CD4-positive, alpha-beta T cell treated with Interleukin-10 for 1 hour (primary cell): Measurements from ENCODE around the gene DOCK9.

Experiments used
- DNase-seq: peaks from one replicate; pipeline ENCODE4 v3.0.0-alpha.2; 2020

The DOCK9 gene

DNA sequence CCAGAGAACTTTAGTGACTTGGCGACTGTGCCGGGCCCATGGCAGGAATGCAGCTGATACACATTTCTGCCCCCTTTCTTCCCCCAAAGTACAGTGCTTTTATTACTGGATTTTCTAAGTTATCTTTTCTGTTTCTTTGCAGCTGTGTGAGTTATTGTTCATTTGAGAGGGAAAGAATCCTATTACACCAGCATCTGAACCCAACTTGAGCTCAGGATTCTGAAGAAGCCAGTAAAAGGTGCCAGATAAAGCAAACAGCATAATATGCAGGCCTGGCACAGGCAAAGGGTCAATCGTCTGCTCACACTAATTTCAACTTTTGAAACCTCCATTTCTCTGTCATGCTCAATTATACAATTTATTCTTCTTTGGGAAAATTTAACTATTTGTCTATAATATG is 93.9 kb downstream of the DOCK9 start:
- no peak for DNase-seq

DNA sequence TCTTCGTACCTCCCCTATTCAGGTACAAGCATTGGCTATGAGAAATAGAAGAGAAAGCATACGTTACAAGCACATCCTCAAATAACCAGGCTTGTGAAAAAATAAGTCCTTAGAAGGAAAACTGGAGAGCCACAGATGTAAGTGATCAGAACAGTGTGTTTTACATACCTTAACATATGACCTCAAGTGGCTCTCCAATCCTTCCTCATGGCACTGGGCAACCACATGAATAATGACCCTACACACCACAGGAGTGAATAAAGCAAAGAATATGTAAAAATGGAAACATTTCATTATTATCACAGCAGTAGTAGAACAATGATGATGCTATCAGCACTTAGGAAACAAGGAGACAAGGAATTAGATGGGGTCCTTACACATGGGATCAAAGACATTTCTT is 96.5 kb downstream of the DOCK9 start:
- no peak for DNase-seq

DNA sequence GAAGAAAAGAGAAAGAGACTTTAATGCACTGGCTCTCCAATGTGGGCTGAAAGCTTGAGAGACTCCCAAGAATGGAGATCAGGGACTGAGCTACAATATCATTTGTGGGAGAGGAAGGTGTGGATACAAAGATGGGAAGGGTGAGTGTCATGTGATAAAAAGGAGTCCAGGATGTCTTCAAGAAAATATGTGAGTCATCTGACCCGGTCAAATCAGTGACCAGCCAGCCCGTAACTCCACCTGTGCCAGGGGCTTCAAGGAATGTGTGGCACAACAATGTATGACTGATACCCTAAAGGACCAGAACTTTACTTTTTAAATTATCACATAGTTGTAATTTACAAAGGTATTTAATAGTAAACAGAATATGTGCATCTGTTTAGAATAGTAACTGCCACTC is 97.2 kb downstream of the DOCK9 start:
- DNase-seq: no peak

DNA sequence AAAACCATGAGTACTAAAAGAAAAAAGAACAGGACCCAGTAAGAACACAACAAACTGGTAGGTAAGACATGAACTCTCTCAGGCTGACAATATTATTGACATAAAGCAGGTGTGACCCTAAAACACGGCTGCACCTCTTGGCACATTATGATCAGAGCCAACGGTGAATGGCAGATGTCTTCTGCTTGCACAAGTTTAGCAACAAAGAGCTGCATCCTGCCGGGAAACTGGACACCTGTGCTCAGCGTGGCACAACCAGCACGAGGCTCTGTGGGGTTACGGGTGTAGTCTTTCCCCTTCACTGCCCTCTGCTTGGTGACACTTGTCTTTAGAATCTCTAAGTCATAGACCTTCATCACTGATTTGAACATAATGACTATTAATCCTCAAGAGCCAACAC is 97.9 kb downstream of the DOCK9 start:
- DNase-seq: no peak

DNA sequence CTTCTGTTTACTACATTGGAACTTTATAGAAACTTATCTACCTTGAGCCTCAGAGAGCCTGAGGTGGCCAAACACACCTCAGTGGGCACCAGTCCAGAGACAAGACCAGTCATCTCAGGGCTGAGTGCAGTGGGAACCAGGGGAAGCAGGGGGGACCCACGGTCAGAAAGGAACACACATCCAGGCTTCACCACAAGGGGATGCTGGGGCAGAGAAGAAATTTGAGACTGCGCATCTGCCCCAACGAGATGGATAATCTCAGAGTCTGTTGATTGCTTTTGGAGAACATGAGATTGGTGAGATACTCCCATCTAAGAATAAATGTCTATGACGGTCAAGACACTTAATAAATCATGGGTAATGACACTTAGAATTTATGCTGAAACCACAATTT is 98.7 kb downstream of the DOCK9 start:
- DNase-seq: no peak

DNA sequence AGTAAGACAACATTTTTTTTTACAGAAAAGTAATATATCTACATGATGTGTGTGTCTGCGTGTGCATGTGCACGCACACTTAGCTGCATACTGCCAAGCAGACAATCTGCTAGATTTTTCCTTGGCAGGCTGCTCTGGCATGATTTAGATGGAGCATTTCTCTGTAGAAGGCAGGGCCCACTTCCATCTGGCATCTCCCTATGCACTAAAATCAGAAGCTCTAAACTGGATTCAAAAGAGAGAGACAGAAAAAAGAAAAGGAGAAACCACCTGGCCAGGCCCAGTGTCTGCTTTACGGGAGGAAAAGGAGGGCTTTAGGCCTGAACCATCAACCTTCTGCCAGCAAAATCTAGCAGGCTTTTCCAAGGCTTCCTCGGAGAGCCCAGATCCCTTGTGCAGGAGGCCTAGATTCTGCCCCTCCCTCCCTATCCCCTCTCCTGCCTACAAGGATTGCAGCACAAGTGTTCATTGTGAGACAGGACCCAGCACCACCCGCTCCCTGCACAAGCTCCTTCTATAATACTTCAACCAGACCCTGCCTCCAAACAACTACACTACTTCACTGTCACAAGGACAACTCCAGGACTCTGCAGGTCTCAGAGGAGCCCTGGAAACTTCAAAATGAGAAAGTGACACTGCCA is 99.3 kb downstream of the DOCK9 start:
- DNase-seq: no peak

DNA sequence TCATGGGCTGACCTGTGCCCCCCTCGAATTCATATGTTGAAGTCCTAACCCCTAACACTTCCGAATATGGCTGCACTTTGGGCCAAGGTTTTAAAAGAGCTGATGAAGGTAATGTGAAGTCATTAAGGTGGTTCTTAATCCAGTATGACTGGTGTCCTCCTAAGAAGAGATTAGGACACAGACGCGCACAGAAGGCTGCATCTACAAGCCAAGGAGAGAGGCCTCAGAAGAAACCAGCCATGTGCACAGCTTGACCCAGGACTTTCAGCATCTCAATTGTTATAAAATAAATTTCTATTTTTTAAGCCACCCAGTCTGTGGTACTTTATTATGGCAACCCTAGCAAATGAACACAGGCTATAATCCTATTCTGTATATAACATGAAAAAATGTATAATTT is 99.9 kb downstream of the DOCK9 start:
- DNase-seq: no peak

DNA sequence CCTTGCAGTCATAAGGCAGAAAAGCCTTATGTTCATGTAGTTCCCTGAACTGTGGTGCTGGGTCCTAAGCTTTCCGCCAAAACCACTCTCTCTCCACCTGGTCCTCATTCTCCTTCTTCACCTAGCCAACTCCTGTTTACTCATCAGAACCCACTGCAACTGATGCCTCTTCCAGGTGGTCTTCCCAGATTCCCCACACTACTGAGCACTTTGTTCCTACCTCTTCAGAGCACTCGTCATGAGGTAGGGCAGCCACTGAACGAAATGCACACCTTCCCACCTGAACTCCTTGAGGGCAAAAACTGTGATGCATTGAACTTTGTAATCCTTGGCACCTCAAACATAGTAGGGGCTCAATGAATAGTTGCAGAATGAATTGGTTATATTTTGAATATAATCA is 100.4 kb downstream of the DOCK9 start:
- DNase-seq: no peak

DNA sequence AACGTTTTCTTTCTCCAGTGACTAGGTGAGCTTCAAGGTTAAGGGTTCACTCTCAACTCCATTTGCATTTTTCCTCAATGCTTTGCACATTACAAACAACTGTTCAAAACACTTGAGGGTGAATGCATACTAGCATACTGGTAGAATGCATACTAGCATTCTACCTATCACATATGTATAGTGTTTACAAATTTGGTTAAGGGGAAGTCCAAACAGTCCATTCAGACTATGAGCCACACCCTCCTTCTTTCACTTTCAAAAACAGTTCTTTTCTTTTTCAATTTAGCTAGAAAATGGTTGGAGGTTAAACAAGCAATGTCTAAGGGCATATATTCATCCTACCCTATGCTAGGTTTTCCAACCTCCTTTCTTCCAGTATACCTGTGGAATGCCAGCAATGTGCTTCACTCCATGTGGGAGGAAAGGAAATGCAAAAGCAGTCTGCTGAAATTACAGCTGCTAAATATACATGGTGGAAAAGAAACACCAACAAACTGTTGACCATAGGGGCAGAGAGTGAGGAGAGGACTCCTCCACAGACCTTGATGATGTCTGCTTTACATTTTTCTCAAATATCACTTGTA is 102.6 kb downstream of the DOCK9 start:
- no peak for DNase-seq

DNA sequence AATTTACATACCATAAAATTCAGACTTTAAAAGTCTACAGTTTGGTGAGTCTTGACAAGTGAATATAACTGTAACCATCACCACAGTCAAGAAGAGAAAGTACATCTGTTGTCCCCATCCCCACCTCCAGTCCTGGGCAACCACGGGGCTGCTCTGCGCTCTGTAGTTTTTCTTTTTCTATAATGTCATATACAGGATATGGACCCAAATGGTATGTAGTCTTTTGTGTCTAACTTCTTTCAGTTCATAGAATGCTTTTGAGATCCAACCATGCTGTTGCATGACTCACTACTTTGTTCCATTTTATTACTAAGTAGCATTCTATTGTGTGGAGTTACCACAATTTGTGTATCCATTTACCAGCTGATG is 103.9 kb downstream of the DOCK9 start:
- DNase-seq: no peak

DNA sequence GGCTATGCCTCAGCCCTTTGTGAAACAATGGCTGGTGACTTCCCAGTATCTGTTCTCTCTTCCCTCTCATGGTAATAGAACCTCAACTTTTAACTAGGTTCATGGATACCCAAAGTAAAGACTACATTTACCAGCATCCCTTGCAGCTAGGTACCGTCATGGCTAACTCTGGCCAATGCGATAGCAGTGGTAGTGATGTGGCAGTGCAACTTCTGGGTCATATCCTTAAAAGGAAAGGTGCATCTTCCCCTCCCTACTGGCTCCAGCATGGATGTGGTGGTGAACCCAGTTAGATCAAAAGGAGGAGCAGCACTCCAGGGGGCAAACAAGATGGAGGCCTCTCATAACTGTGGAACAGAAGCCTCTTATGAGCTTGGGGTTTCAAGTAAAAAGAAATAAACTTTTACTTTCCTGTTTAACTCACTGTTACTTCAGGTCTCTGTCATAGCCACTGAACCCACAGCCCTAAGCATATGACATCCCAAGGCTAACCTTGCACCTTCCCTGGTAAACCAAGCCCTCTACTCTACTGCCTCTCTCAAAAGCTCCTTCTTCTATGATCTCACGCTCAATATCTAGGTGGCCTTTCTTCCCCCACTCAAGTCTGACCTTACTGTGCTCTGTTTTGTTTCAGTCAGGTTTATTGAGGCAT is 104.4 kb downstream of the DOCK9 start:
- DNase-seq: no peak

DNA sequence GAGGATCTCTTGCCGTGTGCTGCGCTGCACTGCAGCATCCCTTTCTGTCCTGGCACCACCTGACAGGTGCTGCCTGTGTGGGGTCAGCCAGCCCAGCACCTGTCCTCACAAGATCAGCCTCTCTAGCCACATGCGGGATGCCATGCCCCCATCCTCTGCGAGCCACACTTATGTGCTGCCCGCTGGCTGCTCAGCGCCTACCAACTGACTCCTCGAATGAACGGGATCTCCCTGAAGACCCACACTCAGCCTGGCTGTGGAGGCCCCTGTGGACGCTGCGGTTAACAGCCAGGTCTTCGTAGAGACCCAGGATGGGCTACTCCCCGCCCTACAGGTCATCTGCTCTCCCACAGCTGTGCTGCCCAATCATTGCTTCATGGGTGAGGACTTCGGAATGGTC is 106.1 kb downstream of the DOCK9 start:
- no peak for DNase-seq

DNA sequence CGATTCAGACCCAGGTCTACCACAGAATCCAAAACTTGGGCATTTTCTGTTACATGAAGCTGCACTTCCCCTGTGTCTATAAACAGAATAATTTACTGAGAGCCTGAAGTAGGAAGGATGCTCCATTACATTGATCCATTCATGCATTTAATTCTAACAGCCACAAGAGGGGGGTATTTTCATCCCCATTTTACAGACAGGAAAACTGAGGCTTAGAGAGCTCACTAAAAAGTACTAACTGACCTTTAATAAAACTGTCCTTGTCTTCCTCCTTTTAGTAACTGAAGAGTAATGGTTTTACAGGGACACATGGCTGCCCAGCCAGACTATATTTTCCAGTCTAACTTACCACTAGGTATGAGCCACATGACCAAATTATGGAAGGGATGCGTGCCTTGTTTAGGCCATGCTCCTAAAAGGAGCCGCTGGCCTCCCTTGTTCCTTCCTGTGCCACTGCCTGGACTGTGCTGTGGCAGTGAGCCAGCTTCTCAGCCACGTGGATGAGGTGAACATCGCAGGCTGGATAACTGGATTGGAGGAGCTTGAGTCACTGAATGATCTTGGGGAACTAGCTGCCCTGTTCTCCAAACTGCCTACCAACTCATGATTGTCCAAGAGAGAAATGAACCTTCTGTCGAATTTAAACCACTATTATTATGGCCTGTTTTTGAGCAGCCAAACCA is 108.3 kb downstream of the DOCK9 start:
- peak; percentile 38 for DNase-seq

DNA sequence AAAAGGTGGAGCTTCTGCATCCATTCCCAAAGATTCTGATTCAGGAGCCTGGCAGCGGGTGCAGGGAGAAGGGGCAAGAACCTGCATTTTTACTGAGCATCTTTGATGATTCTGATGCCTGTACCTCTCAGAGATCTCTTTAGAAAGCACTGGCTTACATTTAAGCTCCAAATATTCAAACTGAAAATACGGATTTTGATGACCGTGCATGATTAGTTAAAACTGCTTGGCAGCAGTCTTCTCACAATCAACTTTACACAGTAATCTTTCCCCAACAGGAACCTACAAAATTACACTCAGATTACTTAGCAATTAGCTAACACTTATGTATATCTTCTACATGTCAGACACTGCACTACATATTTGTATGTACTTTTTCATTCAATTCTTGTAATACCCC is 108.9 kb downstream of the DOCK9 start:
- DNase-seq: no peak

DNA sequence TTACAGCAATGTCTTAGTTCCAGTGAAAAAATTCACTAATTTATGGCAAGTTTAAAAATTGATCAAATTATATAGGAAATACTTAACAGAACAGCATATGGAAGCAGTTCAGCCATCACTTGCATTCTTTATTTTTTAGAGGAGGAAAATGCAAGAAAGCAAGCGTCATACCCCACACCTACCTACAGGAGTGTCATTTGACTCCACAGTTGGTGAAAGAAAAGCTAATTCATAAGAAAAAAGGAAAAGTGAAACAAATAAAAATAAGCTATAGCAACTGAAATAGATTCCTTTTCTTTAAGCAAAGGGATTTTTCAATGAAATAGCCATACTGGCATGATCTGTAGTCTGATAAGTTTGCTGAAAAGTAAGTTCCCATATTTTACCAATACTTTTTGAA is 111.0 kb downstream of the DOCK9 start:
- DNase-seq: no peak

DNA sequence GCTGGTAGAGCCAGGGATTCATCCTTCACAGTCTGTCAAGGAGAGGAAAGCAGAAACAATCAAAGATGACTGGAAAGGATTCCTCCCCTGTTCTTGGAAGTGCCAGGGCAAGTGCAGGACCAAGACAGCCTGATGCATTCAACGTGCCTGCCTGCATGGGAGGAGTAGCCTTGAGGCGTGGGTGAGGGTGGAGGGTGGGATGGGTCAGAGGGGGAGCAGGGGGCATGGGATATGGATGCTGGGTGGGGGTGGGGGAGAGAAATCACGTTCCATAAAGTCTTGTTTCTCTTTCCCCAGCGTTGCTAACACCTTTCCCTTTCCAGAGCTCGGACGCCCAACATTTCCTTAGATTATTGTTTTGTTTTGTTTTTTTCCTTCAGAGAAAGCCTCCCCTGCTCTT is 117.4 kb downstream of the DOCK9 start:
- no peak for DNase-seq

DNA sequence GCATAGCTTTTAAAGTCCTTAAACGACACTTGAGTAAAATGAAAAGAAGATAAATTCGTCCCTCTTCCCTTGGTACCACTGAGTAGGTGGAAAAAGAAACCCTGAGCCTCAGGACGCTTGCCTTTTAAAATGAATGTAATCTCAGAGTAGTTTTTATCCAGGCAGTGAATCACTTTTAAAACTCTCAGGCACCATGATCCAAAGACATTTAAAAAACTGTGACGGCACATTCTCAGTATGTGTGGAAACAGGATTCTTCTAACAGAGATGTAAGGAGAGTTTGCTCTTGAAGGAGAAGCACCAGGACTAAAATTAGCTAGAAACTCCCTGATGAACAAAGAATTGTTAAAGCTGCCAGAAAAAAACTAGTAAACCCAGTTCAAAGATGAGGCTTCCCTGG is 119.7 kb downstream of the DOCK9 start:
- no peak for DNase-seq

DNA sequence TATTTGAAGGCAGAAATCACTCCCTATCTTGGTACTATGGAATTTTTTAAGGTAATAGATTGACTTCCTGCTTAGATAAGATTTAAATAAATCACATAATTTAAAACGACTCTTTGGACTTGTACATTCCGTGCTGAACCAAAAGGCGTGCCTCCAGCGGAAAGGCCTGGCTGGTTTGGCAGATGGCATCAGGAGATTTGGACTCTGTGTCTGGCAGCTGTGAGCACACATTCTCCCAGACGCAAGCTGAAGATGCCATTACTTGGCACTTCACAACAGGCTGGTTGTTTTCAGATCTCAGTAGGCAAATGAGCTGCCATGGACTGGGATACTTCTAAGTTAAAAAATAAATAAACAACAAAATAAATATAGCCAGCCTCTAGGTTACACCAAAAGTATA is 120.9 kb downstream of the DOCK9 start:
- no peak for DNase-seq

DNA sequence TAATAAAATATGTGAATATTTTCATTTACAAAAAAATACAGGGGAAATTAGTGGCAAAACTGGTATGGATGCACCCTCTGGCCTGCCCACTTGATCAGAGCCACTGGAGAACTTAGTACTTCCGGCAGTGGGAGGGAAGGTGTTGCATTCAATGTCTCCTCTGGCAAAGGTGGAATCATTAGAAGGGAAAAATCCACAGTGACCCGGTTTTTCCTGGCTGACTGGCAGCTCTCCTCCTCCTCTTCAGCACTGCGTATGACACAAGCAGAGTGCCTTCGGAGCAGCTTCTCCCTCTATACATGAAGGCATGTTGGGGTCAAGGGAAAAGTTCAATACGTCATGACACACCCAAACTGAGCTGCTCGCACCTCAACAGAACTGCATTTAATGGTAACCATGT is 123.4 kb downstream of the DOCK9 start:
- no peak for DNase-seq

DNA sequence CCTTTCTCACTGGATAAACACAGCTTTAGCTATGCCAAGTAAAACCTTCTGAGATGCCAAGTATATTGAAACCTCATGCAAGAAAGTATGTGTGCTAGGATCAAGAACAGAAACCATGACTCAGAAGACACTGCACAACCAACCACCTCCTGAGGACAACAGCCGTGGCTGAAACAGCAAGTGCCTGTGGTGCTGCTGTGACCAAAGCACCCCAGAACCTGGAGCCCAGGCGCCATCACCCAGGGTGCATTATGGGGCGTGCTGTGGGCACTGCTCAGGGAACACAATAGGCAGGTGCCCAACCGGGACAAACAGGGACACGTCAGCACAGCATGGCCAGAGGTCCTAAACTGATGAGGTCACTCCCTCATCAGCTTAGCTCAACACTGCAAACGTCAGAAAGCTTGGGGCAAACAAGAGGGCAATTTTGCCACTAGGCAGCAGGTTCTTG is 124.1 kb downstream of the DOCK9 start:
- no peak for DNase-seq

DNA sequence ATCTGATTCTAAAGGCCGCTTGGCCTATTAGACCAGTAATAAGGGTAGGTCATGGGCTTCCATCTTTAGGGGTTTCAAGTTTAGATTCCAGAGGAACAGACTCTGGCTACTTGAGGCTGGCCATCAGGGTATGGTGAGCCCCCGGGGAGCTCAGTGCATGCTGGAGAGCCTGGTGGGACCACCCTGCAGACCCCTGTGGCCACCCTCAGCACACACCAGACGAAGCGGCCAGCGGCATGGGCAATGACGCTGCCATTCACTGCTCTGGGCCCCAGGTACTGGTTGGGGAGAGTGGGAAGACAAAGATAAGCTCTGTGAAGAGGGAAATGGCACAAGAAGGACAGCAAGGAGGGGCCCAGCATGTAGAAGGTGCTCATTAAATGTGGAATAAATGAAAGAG is 126.6 kb downstream of the DOCK9 start:
- no peak for DNase-seq

DNA sequence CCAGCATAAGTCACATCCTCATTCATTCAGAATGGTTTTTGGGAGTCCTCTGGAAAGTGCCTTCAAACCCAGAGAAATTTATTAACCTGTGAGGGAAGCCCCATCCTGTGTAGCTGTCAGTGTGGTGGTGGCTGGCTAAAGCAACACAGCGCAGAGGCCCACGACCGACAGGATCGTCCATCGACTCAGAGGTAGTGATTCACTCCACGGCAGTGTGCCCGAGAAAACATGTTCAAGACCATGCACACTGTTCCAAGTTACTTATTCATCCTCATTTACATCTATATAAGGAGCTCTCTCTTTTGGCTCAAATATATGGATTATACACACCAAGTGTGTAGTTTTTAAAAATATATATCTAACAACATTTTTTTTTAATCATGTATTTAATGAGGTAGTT is 129.1 kb downstream of the DOCK9 start:
- no peak for DNase-seq

DNA sequence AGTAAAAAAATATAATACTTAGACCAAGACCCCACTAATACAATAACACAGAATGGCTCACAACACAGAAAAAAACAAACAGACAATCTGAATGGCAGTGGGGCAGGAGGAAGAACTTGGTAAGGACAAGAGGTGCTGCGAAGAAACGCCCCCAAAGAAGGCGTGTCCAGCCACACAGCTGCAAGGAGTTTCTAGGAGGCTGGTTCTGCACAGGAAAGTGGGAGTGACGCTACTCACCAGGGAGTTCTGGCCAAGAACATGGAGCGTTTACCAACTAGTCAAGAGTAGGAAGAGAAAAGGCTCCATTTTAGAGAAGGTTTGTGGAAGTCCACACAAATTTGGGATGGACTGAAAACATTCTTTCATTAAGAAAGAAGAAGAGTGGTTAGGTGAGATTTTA is 130.1 kb downstream of the DOCK9 start:
- DNase-seq: no peak

DNA sequence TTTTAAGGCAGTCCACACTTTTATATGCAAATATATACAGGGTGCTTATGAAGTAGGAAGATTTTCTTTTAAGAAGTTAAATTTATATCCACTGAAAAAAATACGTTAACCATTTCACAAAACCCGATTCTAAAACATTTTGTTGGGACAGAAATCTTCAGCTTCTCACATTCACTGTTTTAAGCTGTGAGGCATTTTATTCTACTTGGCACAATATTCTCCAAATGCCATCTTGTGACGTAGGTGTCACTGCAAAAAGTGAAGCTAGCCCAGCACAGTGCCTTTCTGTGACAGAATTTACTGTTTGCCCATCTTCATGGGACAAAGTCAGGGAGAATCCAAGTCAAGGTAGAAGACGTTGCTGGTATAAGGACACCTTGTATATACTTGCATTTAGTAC is 130.9 kb downstream of the DOCK9 start:
- no peak for DNase-seq
